K562 (cell line): ENCODE measurements around the gene SLC16A9. TPM values are rescaled to one million over a fixed set of nuclear protein-coding genes. Genes with fewer than 3 reads are reported as not detected.

Experiments
- ATAC-seq: fragments of 200-7000 bp; cut with Tn5 transposase; 3 replicates; pipeline ENCODE4 v1.9.1; 2020; ENCODE audit warnings: moderate library complexity
- BruUV-seq: library from RNA; stranded (reverse); fragments of 400-500 nt; replicated peaks from 2 replicates; lab custom pipeline; 2021; lab: Mats Ljungman, UMichigan
- CTCF ChIA-PET: fragments of 300-600 bp; formaldehyde crosslinking; extraction: SDS; loops from one replicate; lab custom pipeline; 2021; ENCODE audit warnings: low intra/inter-chr PET ratio; lab: Yijun Ruan, JAX
- POLR2A ChIA-PET: fragments of 300-600, 350-650 bp; sonication (Branson Sonifier 250); formaldehyde crosslinking; extraction: SDS; loops from one replicate; lab custom pipeline; 2021; ENCODE audit warnings: antibody characterized with exemption, inconsistent platforms; lab: Yijun Ruan, JAX
- DNase-seq, 4 experiments: peaks; one replicate each; pipeline versions ENCODE4 v3.0.0 to v3.0.0-alpha.2; 2011 to 2018; ENCODE audit warnings: low spot score in 3 of 4, mixed read lengths in 3 of 4; ENCODE audit errors: extremely low read depth in 1 of 4
- FAIRE-seq: peaks from 2 replicates; lab custom pipeline; 2011; peaks lifted over from hg19 to GRCh38; lab: Jason Lieb, UNC
- H2AFZ ChIP-seq: 2 replicates; pipeline ENCODE4 v1.6.0; 2011; ENCODE audit warnings: low read depth, low read length, control low read depth, inconsistent platforms
- H3K27ac ChIP-seq: fragments of 200-600 bp; 3 replicates; pipeline ENCODE4 v1.8.0; 2011; ENCODE audit warnings: low read depth, mild to moderate bottlenecking, control low read depth, inconsistent platforms, low read length, moderate library complexity, mixed read lengths; ENCODE audit errors: extremely low read depth
- H3K27me3 ChIP-seq, 2 experiments: fragments of 300-600 bp in 1 of 2; 2 replicates in 1 of 2; 3 replicates in 1 of 2; pipeline versions ENCODE4 v1.6.0 to v1.8.0; 2011; ENCODE audit warnings: inconsistent platforms in 2 of 2, low read length in 2 of 2, mild to moderate bottlenecking in 1 of 2, mixed read lengths in 1 of 2, moderate library complexity in 1 of 2; ENCODE audit not compliant: control insufficient read depth in 2 of 2, insufficient read depth in 2 of 2
- H3K36me3 ChIP-seq: fragments of 300-600 bp; 3 replicates; pipeline ENCODE4 v1.8.0; 2011; ENCODE audit warnings: mild to moderate bottlenecking, low read length, inconsistent platforms; ENCODE audit not compliant: control insufficient read depth, insufficient read depth
- H3K4me1 ChIP-seq, 2 experiments: fragments of 200-600 bp in 1 of 2; replicated peaks in 1 of 2; 2 replicates in 1 of 2; 3 replicates in 1 of 2; pipeline versions ENCODE4 v1.5.1 to v1.8.0; 2011; ENCODE audit warnings: inconsistent platforms in 2 of 2, low read length in 2 of 2, mild to moderate bottlenecking in 1 of 2, mixed read lengths in 1 of 2, moderate library complexity in 1 of 2; ENCODE audit not compliant: control insufficient read depth in 2 of 2, insufficient read depth in 2 of 2
- H3K4me2 ChIP-seq: 2 replicates; pipeline ENCODE4 v1.6.1; 2011; ENCODE audit warnings: low read length, control low read depth, inconsistent platforms, mixed read lengths; ENCODE audit not compliant: insufficient read depth
- H3K4me3 ChIP-seq: fragments of 200-600 bp; sonication (generic), shearing (Covaris generic); 2 replicates; pipeline ENCODE4 v1.5.1; 2016; ENCODE audit warnings: control low read depth, inconsistent platforms
- H3K79me2 ChIP-seq: fragments of 200-600 bp; 3 replicates; pipeline ENCODE4 v1.8.0; 2011; ENCODE audit warnings: low read length, inconsistent platforms; ENCODE audit not compliant: control insufficient read depth, insufficient read depth
- H3K9ac ChIP-seq, 2 experiments: 2 replicates each; pipeline versions ENCODE4 v1.6.0 to v1.6.1; 2011; ENCODE audit warnings: low read depth in 2 of 2, low read length in 2 of 2, control low read depth in 1 of 2, inconsistent platforms in 1 of 2, mild to moderate bottlenecking in 1 of 2, mixed read lengths in 1 of 2; ENCODE audit not compliant: insufficient read depth in 1 of 2
- H3K9me1 ChIP-seq: one replicate; pipeline ENCODE4 v1.6.0; 2011; ENCODE audit warnings: inconsistent platforms, mild to moderate bottlenecking, low read length, moderate library complexity; ENCODE audit not compliant: control insufficient read depth, insufficient read depth
- H3K9me3 ChIP-seq: replicated peaks from 2 replicates; pipeline ENCODE4 v1.5.1; 2011; ENCODE audit warnings: low read depth, low read length, inconsistent platforms; ENCODE audit not compliant: control insufficient read depth, insufficient read depth
- H4K20me1 ChIP-seq: replicated peaks from 2 replicates; pipeline ENCODE4 v1.6.1; 2011; ENCODE audit warnings: low read length, inconsistent platforms, mixed read lengths; ENCODE audit not compliant: control insufficient read depth, insufficient read depth
- BRCA1 ChIP-seq, 2 experiments: fragments of 450-650 bp in 1 of 2; sonication (generic) in 1 of 2; formaldehyde crosslinking in 1 of 2; IDR thresholded peaks; 2 replicates each; pipeline versions ENCODE4 v1.5.0 to v1.6.1; 2017 to 2020; ENCODE audit warnings: mild to moderate bottlenecking in 1 of 2, missing genetic modification reagents in 1 of 2
- E2F4 ChIP-seq: sonication (generic); formaldehyde crosslinking; IDR thresholded peaks from 2 replicates; pipeline ENCODE4 v1.8.0; 2022; ENCODE audit warnings: mild to moderate bottlenecking, low read depth, missing genetic modification reagents
- FOXM1 ChIP-seq, 2 experiments: fragments of 450-650 bp in 1 of 2; sonication (generic) in 1 of 2; formaldehyde crosslinking in 1 of 2; IDR thresholded peaks; 2 replicates each; pipeline versions ENCODE4 v1.6.1 to v1.9.0; 2017 to 2022; ENCODE audit warnings: low read depth in 2 of 2, mild to moderate bottlenecking in 2 of 2, missing genetic modification reagents in 1 of 2, moderate library complexity in 1 of 2
- GTF2F1 ChIP-seq: IDR thresholded peaks from 2 replicates; pipeline ENCODE4 v1.6.1; 2011; ENCODE audit warnings: low read depth, low read length, improper control_type of control experiment
- HBP1 ChIP-seq: fragments of 450-650 bp; formaldehyde crosslinking; IDR thresholded peaks from 2 replicates; pipeline ENCODE4 v1.4.0; 2022; ENCODE audit warnings: missing genetic modification characterization
- HMBOX1 ChIP-seq: sonication (generic); IDR thresholded peaks from 2 replicates; pipeline ENCODE4 v1.6.1; 2016
- NCOR1 ChIP-seq: fragments of 450-650 bp; IDR thresholded peaks from 2 replicates; pipeline ENCODE4 v1.6.1; 2016; ENCODE audit warnings: mild to moderate bottlenecking, moderate library complexity
- NFXL1 ChIP-seq: fragments of 450-650 bp; formaldehyde crosslinking; IDR thresholded peaks from 2 replicates; pipeline ENCODE4 v1.4.0; 2021; ENCODE audit warnings: mild to moderate bottlenecking
- SRSF3 ChIP-seq: fragments of 200-400 bp; formaldehyde crosslinking; IDR thresholded peaks from 2 replicates; pipeline ENCODE4 v1.6.1; 2016; ENCODE audit warnings: mild to moderate bottlenecking, low read length, moderate library complexity; ENCODE audit not compliant: insufficient read depth
- SRSF9 ChIP-seq: fragments of 200-400 bp; formaldehyde crosslinking; IDR thresholded peaks from 2 replicates; pipeline ENCODE4 v1.6.1; 2017; ENCODE audit warnings: low read depth, low read length, borderline replicate concordance
- TCF7 ChIP-seq: sonication (generic); IDR thresholded peaks from 2 replicates; pipeline ENCODE4 v1.6.1; 2016; ENCODE audit warnings: antibody characterized with exemption, borderline replicate concordance
- THRAP3 ChIP-seq: fragments of 450-650 bp; IDR thresholded peaks from 2 replicates; pipeline ENCODE4 v1.6.1; 2016; ENCODE audit warnings: mild to moderate bottlenecking, inconsistent platforms, borderline replicate concordance
- UBTF ChIP-seq, 2 experiments: IDR thresholded peaks; 2 replicates each; pipeline ENCODE4 v1.6.1; 2012; ENCODE audit warnings: improper control_type of control experiment in 2 of 2, low read depth in 2 of 2, low read length in 2 of 2, borderline replicate concordance in 1 of 2
- ZNF347 ChIP-seq: fragments of 450-650 bp; formaldehyde crosslinking; IDR thresholded peaks from 2 replicates; pipeline ENCODE4 v1.4.0; 2020; ENCODE audit warnings: low read depth, mild to moderate bottlenecking, moderate library complexity
- ZNF445 ChIP-seq: fragments of 250-450 bp; sonication (Bioruptor Pico); IDR thresholded peaks from 2 replicates; pipeline ENCODE4 v1.4.0; 2020; ENCODE audit warnings: low read depth, mild to moderate bottlenecking, moderate library complexity
- ZNF764 ChIP-seq: fragments of 250-450 bp; sonication (Bioruptor Pico); IDR thresholded peaks from 2 replicates; pipeline ENCODE4 v1.4.0; 2020; ENCODE audit warnings: low read depth, mild to moderate bottlenecking, moderate library complexity
- WGBS: fragments of 100-300 bp; shearing (Covaris generic); methylation state at CpG from one replicate; pipeline ENCODE4 v1.1.6; 2016; ENCODE audit warnings: low coverage, mixed read lengths; ENCODE audit not compliant: insufficient coverage; ENCODE audit errors: missing lambda C conversion rate; 5-methylcytosine and 5-hydroxymethylcytosine counted together
- in situ Hi-C: fragments of 300-500 bp; cut with MboI; formaldehyde crosslinking; loops from 4 replicates; pipeline ENCODE4 v1.15.0; 2018; ENCODE audit warnings: inconsistent platforms, mixed read lengths
- intact Hi-C: fragments of 100-400 bp; cut with micrococcal nuclease; formaldehyde crosslinking; loops from 2 replicates; pipeline ENCODE4 v1.14.2; 2022
- polyA plus RNA-seq, 8 experiments: library from polyadenylated mRNA; depleted of rRNA in 4 of 8; stranded (reverse) in 5 of 8; unstranded in 3 of 8; fragments of >200 nt; fragmentation: Nextera tagmentation in 2 of 8; fragmentation: Illumina TruSeq in 1 of 8; extraction: Ambion mirVana in 2 of 8; extraction: Trizol in 1 of 8; gene quantifications; 2 replicates each; pipeline versions ENCODE4 v1.2.1 to v1.2.3, GENCODE V29; 2011 to 2014; ENCODE audit warnings: inconsistent platforms in 1 of 8, missing spikeins in 1 of 8
- total RNA-seq, 7 experiments: library from RNA; depleted of rRNA in 6 of 7; stranded (reverse); fragments of >200 nt in 6 of 7; fragmentation: Illumina TruSeq in 2 of 7; extraction: Trizol in 2 of 7; gene quantifications; 2 replicates each; pipeline versions ENCODE4 v1.2.1 to v1.2.3, GENCODE V29; 2011 to 2021; ENCODE audit warnings: low replicate concordance in 1 of 7

SLC16A9 gene
- total and polyA plus RNA-seq, 9 of the 15 experiments (the other 6 are each of a cell fraction or from before 2014, with no cell fraction given), result 0.90 to 6.4 (median 2.1) TPM

- no peaks in the 10 kb centered on the region; the same call in 2 of the 3 replicates for H3K36me3 ChIP-seq
- H3K27ac ChIP-seq, result no peak overlapping the region
- no peaks in the 10 kb centered on the region for H3K79me2 ChIP-seq
- no peaks in the 10 kb centered on the region for H3K9me1 ChIP-seq
- 32% methylated on average over 2 of the region's 2 CpGs for WGBS
- no peak overlapping the region for H2AFZ ChIP-seq
- H3K9ac ChIP-seq, result no peak overlapping the region
- no peaks in the 10 kb centered on the region for H4K20me1 ChIP-seq
- ATAC-seq (no peak), DNase-seq (no peak), FAIRE-seq (no peak)
- in situ Hi-C loops, result no loop called here
- CTCF ChIA-PET, result interaction anchor here (0.6 kb wide), 1 partner anchor 47 kb away, joined by 3 read pairs; no protein-coding TSS in a partner anchor
- no peaks in the 10 kb centered on the region for H3K4me1 ChIP-seq
- intact Hi-C loops, result no loop called here
- no peak overlapping the region for H3K4me3 ChIP-seq
- no TSS peak for BruUV-seq
- no peak overlapping the region for H3K4me2 ChIP-seq
- POLR2A ChIA-PET, result no interaction called here
- H3K9me3 ChIP-seq, result no peaks in the 10 kb centered on the region
- no peaks in the 10 kb centered on the region for H3K27me3 ChIP-seq
- TF ChIP-seq UBTF (IDR thresholded peaks at IDR 0.05; ENCODE audit: borderline replicate concordance in 1 of 2, low read depth in 2 of 2, low read length in 2 of 2) (no peak), ZNF445 (CRISPR knock-in tag) (no peak), E2F4 (CRISPR knock-in tag) (no peak), THRAP3 (no peak), ZNF764 (no peak), TCF7 (no peak), HBP1 (CRISPR knock-in tag) (no peak), HMBOX1 (no peak), FOXM1 (IDR thresholded peaks at IDR 0.05; ENCODE audit: low read depth) (no peak), FOXM1 (CRISPR knock-in tag; IDR thresholded peaks at IDR 0.05; ENCODE audit: low read depth) (no peak), SRSF3 (no peak), GTF2F1 (no peak), SRSF9 (no peak), ZNF347 (CRISPR knock-in tag) (no peak), NFXL1 (CRISPR knock-in tag) (no peak), BRCA1 (IDR thresholded peaks at IDR 0.05) (no peak), BRCA1 (CRISPR knock-in tag; IDR thresholded peaks at IDR 0.05) (no peak), NCOR1 (no peak)
Measured at GRCh38 chr10:59672150-59672875, 37.3 kb downstream of the SLC16A9 start.
